NCI-H1694 (cell line): Measurements from ENCODE around the gene TMEM116.
"Not testable (repeated sequence)": the region's sequence is repeated elsewhere in the genome, so short reads cannot be mapped to it uniquely, and the experiment has no call there.

Experiments used
- DNase-seq: peaks from one replicate; lab custom pipeline; 2025; lab: John Stamatoyannopoulos, UW

The TMEM116 gene

DNA sequence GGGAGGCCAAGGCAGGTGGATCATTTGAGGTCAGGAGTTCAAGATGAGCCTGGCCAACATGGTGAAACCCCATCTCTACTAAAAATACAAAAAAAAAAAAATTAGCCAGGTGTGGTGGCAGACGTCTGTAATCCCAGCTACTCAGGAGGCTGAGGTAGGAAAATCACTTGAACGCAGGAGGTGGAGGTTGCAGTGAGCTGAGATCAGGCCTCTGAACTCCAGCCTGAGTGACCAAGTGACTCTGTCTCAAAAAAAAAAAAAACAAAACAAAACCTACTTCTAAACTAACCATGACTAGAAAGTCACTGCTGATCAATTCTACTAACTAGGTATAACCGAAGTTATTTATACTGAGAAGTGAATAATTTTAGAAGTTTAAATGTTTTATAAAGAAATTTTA is 3.4 kb downstream of the TMEM116 start:
- DNase-seq, result not testable (repeated sequence)

- no peak for DNase-seq
Measured at GRCh38 chr12:112008918-112009317, 4.0 kb downstream of the TMEM116 start.

DNA sequence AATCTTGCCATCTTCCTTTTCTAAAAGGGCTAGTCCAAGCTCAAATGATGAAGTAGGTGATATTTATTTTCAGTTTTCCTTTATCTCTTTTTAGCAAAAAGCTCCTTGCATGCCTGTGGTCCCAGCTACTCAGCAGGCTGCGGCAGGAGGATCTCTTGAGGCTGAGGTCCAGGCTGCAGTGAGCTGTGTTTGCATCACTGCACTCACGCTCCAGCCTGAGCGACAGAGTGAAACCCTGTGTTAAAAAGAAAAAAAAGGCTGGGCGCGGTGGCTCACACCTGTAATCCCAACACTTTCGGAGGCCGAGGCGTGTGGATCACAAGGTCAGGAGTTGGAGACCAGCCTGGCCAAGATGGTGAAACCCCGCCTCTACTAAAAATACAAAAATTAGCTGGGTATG is 5.0 kb downstream of the TMEM116 start:
- DNase-seq, result no peak

DNA sequence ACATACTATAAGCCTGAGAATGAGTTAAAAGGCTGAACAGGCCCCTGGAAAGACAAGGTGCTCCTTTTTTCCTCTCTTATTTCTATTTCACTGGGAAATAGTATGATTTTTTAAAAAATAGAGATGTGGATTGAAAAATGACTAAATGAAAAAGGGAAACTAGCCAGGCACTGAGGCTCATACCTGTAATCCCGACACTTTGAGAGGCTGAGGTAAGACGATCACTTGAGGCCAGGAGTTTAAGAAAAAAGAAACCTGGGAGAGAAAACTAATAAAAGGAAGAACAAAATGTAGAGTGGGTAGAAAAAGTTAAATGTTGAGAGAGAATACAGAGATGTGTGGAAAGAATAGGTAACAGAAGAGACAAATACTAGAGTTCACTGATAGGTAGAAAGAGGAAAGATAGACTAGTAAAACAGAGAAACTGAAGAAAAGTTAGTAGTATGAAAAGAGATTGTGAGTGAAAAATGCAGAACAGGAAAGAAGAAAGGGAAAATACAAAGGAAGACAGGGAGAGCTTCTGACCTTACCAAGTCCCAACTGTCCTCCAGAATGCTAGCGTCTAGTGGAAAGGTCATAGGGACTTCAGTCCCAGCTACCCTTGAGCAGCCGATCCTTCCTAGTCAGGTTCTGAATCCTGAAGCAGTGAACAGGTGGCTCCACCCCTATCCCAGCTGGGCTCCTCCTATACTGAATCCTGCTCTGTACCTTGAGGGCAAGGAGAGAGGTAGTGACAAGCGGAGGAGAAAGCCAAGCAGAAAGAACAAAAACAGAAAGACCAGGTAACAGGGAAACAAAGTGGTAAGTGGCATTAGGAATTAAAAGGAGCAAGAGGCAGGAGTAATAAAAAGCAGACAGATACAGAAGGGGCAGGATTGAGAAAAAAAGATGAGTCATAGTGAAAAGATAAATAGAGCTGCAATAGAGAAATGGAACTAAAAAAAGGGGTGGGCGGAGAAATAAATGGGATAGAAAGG is 7.3 kb downstream of the TMEM116 start:
- no peak for DNase-seq

DNA sequence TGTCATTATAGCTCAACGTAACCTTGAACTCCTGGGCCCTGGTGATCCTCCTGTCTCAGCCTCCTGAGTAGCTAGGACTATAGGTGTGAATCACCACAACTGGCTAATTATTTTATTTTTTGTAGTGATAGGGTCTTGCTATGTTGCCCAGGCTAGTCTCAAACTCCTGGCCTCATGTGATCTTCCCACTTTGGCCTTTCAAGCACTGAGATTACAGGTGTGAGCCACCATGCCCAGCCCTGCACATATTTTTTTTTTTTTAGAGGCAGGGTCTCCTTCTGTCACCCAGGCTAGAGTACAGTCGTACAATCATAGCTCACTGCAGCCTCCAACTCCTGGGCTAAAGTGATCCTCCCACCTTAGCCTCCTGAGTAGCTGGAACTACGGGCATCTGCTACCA is 8.9 kb downstream of the TMEM116 start:
- no peak for DNase-seq

DNA sequence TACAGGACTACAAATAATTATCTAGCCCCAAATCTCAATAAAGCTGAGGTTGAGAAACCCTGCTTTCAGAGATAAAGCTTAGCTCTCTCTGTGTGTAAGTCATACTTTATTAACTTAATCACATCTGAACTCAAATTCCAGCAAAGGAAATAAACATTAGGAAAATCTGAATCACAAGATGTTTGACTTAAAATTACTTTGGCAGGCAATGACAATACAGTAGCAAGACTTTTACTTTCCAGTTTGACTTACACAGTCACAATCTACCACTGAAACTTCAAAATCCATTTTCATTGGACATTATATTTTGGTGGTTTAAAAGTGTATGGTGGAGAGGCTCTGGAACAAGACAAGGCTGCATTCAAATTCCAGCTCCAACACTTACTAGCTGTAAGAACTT is 11.4 kb downstream of the TMEM116 start:
- no peak for DNase-seq

DNA sequence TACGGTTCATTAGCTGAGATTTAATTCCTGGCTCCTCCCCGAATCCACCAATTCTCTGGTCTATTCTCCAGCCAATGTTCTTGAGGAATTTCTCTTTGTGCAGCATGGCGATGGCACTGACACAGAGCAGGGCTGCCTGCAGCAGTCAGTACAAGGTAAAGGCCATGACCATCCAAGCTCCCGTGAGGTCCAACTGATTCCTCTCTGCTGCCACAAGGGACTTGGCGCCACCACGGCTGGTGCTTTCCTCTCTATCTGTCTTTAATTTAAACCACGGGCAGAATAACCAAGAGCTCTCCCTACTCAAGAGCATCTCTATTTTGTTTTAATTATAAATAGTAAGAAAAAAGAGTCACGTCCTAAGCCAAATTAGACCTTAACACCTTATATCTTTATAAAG is 12.1 kb downstream of the TMEM116 start:
- no peak for DNase-seq

- DNase-seq, result not testable (repeated sequence)
Measured at GRCh38 chr12:111999129-111999528, 13.8 kb downstream of the TMEM116 start.

DNA sequence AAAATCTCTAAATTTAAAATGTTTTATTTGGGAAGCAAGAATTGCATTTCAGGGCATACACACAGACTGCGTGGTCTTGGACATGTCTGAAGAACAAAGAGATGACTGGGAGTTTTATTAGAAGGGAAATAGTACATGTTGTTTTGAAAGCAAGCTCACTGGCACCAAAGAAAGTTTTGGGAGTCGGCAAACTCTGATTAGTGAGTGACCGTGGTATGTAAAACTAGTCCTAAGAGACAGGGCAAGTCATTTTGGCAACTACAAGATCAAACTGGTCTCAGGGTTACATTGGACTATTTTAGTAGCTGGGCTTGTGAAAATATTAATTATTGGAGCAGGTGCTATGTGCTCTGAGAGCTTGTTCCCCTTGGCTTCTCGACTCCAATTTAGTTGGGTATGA is 14.9 kb downstream of the TMEM116 start:
- no peak for DNase-seq

DNA sequence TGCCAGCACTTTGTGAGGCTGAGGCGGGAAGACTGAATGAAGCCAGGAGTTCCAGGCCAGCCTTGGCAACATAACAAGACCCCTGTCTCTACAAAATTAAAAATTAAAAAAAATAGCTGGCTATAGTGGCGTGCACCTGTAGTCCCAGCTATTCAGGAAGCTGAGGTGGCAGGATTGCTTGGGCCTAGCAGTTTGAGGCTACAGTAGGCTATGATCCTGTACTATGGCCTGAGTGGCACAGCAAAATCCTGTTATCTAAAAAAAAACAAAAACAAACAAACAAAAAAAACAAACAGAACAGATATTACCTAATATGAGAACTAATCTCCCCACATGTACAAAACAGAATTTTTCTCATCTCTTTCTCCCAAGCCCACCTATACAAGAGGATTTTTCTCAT is 15.7 kb downstream of the TMEM116 start:
- DNase-seq, result no peak

DNA sequence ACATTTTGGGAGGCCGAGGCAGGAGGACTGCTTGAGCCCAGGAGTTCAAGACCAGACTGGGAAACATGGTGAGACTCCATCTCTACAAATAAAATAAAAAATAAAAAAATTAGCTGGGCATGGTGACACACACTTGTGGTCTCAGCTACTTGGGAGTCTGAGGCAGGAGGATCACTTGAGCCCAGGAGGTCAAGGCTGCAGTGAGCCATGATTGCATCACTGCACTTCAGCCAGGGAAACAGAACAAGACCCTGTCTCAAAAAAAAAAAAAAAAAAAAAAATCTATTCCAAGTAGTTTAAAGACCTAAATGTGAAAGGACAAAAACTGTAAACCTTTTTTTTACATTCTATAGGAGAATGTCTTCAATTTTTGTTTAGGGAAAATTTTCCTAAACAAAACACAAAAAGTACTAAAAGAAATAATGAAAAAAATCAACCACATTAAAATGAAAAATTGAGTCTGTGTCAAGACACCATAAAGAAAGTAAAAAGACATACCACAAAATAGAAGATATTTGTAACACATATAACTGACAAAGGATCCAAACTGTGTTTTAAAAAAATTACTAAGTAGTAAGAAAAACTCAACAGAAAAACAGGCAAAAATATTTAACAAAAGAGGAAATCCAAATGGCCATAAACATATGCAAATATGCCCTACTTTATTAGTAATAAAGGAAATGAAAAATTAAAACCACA is 17.0 kb downstream of the TMEM116 start:
- no peak for DNase-seq

DNA sequence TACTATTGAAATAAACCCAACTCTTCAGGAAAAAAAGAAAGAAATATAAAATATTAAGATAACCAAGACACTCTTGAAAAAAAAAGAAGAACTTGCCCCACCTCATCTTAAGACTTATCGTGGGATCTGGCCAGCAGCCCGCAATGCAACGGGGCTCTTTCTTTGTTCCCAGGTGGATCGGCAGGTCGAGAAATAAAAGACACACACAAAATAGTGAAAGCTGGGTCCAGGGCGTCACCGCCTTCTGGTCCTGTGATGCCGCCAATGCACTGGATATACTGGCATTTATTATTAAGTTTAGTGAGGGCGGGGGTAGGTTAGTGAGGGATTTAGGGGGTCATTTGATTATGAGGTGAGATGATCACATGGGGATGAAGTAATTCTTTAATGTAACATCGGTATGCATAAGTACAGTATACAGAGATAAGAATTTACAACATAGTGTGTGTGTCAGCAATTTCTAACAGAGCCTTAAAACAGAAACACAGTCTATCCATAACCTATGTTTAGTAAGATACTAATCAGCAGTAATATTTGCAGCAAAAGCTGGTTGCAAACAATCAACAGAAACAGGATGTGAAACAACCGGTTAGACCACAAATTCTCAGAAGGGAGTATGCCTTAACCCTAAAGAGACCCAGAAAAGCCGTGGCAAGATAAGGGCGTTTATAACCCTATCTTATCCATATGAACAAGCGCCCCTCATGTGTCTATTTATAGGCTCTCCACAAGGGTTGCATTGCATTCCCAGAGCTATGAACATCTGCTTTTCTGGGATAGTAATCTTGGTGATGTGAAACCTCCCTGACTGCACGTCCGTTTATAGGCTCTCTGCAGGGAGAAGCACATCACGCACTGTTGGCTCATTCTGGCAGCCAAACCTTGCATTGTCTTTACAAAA is 18.5 kb downstream of the TMEM116 start:
- DNase-seq, result not testable (repeated sequence)

DNA sequence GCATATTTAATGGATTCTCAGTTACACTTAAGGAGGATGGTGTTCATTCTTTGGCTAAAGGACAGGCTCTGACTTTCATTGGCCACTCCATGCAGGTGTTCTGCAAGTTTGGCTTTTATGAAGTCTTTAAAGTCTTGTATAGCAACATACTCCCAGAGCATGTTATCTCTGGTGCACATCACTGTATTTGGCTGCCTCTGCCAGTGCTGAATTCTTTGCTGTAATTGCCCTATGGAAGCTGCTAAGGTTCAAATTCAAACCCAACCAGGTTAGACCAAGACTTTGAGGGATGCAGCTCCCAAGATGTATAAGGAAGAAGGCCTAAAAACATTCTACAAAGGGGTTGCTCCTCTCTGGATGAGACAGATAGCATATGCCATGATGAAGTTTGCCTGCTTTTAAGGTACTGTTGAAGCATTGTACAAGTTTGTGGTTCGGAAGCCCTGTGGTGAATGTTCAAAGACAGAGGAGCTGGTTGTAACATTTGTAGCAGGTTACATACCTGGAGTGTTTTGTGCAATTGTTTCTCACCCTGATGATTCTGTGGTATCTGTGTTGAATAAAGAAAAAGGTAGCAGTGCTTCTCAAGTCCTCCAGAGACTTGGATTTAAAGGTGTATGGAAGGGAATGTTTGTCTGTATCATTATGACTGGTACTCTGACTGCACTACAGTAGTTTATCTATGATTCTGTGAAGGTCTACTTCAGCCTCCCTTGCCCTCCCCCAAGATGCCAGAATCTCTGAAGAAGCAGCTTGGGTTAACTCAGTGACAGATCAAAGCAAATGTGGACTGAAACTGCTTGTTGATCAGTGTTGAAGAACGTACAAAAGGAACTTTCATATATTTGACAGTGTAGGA is 19.4 kb downstream of the TMEM116 start:
- DNase-seq, result no peak

DNA sequence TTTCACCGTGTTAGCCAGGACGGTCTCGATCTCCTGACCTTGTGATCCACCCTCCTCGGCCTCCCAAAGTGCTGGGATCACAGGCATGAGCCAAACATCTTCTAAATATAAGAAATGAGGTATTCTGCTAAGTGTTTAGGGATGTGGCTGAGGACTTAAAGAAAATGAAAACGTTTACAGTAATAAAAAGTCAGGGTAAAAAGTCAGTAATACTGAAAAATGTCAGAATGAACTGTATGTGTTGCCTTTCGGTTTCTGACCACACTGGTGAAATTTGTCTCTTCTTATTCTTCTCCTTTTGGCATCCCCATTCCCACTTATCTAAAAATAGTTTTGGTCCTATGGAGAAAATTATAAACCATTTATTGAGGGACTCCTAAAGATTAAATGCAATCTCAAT is 20.5 kb downstream of the TMEM116 start:
- DNase-seq, result no peak

GRCh38 chr12:111991946-111992345 is 21.0 kb downstream of the TMEM116 start:
- DNase-seq, result no peak

DNA sequence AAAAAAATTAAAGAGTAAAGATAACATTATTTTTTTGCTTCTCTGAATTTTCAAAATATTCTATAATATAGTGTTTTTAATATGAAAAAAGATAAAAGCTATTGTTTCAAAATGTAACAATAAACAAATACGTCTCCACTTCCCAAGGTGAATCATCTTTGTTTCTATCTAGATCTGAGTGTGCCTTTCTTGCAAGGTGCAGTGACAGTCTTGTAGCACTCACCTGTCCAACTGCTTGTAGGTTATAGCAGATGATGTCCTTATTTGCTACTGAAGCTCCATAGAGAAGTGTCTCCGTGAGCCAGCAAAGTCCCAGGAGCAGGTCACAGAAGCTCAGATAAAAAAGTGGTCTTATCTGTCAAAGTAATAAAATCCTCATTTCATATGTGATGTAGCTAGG is 21.4 kb downstream of the TMEM116 start:
- DNase-seq, result no peak

- no peak for DNase-seq
Measured at GRCh38 chr12:111984820-111985219, 28.1 kb downstream of the TMEM116 start.

- no peak for DNase-seq
Measured at GRCh38 chr12:111981987-111982386, 31.0 kb downstream of the TMEM116 start.

DNA sequence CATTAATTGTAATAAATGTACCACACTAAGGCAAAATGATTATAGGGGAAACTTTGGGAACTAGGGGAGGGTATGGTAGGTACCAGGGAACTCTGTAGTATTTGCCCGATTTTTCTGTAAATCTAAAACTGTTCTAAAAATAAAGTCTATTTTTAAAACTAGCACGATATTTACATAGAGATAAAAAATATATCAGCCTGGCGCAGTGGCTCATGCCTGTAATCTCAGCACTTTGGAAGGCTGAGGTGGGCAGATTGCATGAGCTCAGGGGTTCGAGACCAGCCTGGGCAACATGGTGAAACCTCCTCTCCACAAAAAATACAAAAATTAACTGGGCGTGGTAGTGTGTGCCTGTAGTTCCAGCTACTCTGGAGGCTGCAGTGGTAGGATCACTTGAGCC is 32.4 kb downstream of the TMEM116 start:
- DNase-seq, result no peak

DNA sequence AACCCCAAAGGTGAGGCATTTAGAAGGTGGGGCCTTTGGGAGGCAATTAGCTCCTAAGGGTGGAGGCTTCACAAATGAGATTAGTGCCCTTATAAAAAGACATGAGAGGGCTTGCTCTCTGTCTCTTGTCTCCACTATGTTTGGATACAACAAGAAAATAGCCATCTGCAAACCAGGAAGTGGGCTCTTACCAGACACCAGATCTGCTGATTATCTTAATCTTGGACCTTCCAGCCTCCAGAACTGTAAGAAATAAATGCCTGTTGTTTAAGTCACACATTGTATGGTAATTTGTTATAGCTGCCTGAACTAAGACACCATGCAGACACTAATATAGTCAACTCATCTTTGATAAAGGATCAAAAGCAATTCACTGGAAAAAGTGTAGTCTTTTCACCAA is 34.4 kb downstream of the TMEM116 start:
- no peak for DNase-seq

- no peak for DNase-seq
Measured at GRCh38 chr12:111976860-111977259, 36.1 kb downstream of the TMEM116 start.
